Bronchial epithelial cell (primary cell): Measurements from ENCODE around the gene EPB41L5. TPM values are rescaled to one million over a fixed set of nuclear protein-coding genes. Genes with fewer than 3 reads are reported as not detected.

Experiments
- DNase-seq: peaks from one replicate; pipeline ENCODE4 v3.0.0-alpha.2; 2010; ENCODE audit warnings: low read depth
- FAIRE-seq: peaks from 2 replicates; lab custom pipeline; 2011; peaks lifted over from hg19 to GRCh38; lab: Jason Lieb, UNC
- H3K27me3 ChIP-seq: 2 replicates; pipeline ENCODE4 v1.5.1; 2011; ENCODE audit warnings: low read length; ENCODE audit not compliant: control insufficient read depth, insufficient read depth
- H3K36me3 ChIP-seq: 2 replicates; pipeline ENCODE4 v1.5.1; 2011; ENCODE audit warnings: low read length; ENCODE audit not compliant: control insufficient read depth, insufficient read depth
- H3K4me3 ChIP-seq: 2 replicates; pipeline ENCODE4 v1.5.1; 2011; ENCODE audit warnings: mild to moderate bottlenecking, low read depth, low read length, control low read depth
- CTCF ChIP-seq: IDR thresholded peaks from 2 replicates; pipeline ENCODE4 v1.5.1; 2011; ENCODE audit warnings: mild to moderate bottlenecking, moderate library complexity, low read length, control low read depth, inconsistent platforms; ENCODE audit not compliant: insufficient read depth, severe bottlenecking
- total RNA-seq: library from RNA; depleted of rRNA; stranded (reverse); fragments of >200 nt; gene quantifications from 2 replicates; pipeline ENCODE4 v1.2.1, GENCODE V29; 2014

Gene EPB41L5
- total RNA-seq, 1 donor from 2014 or later = 34.5 TPM

- Histone ChIP-seq H3K36me3 (no peaks in the 10 kb centered on the region), H3K27me3 (no peaks in the 10 kb centered on the region), H3K4me3 (no peak overlapping the region)
- TF ChIP-seq CTCF = no peak
- FAIRE-seq (no peak), DNase-seq (no peak)
Observed at GRCh38 chr2:120141300-120142069, 128.6 kb downstream of the EPB41L5 start.

- no peak for DNase-seq
- H3K36me3 ChIP-seq = no peaks in the 10 kb centered on the region
- TF ChIP-seq CTCF = no peak
- FAIRE-seq = no peak
- no peak overlapping the region for H3K4me3 ChIP-seq
- no peaks in the 10 kb centered on the region for H3K27me3 ChIP-seq
Observed at GRCh38 chr2:120142528-120143219, 129.8 kb downstream of the EPB41L5 start.

- no peak for FAIRE-seq
- no peak for TF ChIP-seq CTCF
Observed at GRCh38 chr2:120148229-120148628, 135.4 kb downstream of the EPB41L5 start.

GRCh38 chr2:120148669-120149068 is 135.8 kb downstream of the EPB41L5 start:
- Histone ChIP-seq H3K27me3 (no peaks in the 10 kb centered on the region), H3K36me3 (no peaks in the 10 kb centered on the region), H3K4me3 (no peak overlapping the region)
- no peak for TF ChIP-seq CTCF
- DNase-seq (no peak), FAIRE-seq (no peak)

More at GRCh38 chr2:120148229-120148628, 135.4 kb downstream of the EPB41L5 start:
- no peaks in the 10 kb centered on the region for H3K27me3 ChIP-seq
- H3K36me3 ChIP-seq = no peaks in the 10 kb centered on the region
- no peak overlapping the region for H3K4me3 ChIP-seq
- DNase-seq = no peak

GRCh38 chr2:120149406-120149805 is 136.5 kb downstream of the EPB41L5 start:
- DNase-seq (no peak), FAIRE-seq (no peak)
- Histone ChIP-seq H3K36me3 (no peaks in the 10 kb centered on the region), H3K4me3 (no peak overlapping the region), H3K27me3 (no peaks in the 10 kb centered on the region)
- no peak for TF ChIP-seq CTCF
